CMK (cell line): ENCODE results near the gene RBX1.

Experiments used
- DNase-seq: peaks from one replicate; pipeline ENCODE4 v3.0.0-alpha.2; 2010; ENCODE audit warnings: low read depth

Gene RBX1

GRCh38 chr22:41022470-41023298, 71.5 kb downstream of the RBX1 start:
- DNase-seq, result peak; percentile 53
